ENCODE data around the gene CDC7. TPM values are rescaled to one million over a fixed set of nuclear protein-coding genes. Genes with fewer than 3 reads are reported as not detected.

The CDC7 gene
- total RNA-seq, 1 donor from 2014 or later, result 21.3 TPM

DNA sequence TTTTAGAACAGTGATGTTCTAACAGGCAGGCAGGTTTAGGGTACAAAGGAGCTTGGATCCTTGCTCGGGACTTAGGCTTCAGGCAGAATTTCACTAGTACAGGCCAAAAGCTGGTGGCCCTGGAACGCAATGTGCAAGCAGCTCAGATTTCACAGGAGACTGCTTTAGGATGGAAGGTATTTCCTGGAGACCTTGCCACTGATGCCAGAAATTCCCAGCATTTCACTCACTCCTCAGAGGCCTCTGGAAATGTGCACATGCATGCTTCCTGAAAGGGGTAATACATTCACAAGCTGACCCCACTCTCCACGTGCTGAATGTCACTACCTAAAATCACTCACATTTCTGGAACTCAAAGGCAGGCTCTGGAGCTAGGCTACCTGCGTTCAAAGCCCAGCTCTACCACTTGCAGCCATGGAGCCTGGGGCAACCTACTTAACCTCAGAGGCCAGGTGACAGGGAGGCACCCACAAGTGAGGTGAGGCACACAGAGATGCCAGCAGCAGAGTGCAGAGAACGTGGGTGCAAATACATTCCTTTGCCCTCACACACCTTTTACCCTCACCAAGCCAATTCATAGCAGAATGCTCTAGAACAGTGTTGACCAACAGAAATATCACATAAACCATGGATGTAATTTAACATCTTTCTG lies 56.5 kb downstream of the CDC7 start:
- Mint-ChIP-seq H3K4me3 (ENCODE audit: unreplicated experiment) (no peak overlapping the region), H3K4me1 (ENCODE audit: unreplicated experiment) (peaks cover 69% of the 10 kb centered on the region), H3K27me3 (ENCODE audit: unreplicated experiment) (no peaks in the 10 kb centered on the region), H3K36me3 (ENCODE audit: low read depth, unreplicated experiment) (no peaks in the 10 kb centered on the region), H3K27ac (ENCODE audit: unreplicated experiment) (no peak overlapping the region), H3K9me3 (ENCODE audit: unreplicated experiment) (no peaks in the 10 kb centered on the region)
- DNase-seq (ENCODE audit: low spot score), result no peak
- TF ChIP-seq, protein P1, sequence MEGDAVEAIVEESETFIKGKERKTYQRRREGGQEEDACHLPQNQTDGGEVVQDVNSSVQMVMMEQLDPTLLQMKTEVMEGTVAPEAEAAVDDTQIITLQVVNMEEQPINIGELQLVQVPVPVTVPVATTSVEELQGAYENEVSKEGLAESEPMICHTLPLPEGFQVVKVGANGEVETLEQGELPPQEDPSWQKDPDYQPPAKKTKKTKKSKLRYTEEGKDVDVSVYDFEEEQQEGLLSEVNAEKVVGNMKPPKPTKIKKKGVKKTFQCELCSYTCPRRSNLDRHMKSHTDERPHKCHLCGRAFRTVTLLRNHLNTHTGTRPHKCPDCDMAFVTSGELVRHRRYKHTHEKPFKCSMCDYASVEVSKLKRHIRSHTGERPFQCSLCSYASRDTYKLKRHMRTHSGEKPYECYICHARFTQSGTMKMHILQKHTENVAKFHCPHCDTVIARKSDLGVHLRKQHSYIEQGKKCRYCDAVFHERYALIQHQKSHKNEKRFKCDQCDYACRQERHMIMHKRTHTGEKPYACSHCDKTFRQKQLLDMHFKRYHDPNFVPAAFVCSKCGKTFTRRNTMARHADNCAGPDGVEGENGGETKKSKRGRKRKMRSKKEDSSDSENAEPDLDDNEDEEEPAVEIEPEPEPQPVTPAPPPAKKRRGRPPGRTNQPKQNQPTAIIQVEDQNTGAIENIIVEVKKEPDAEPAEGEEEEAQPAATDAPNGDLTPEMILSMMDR (IDR thresholded peaks at IDR 0.05; ENCODE audit: unreplicated experiment), result no peak

GRCh38 chr1:91557826-91558225 lies 57.2 kb downstream of the CDC7 start:
- no peaks in the 10 kb centered on the region for H3K9me3 Mint-ChIP-seq (ENCODE audit: unreplicated experiment)

DNA sequence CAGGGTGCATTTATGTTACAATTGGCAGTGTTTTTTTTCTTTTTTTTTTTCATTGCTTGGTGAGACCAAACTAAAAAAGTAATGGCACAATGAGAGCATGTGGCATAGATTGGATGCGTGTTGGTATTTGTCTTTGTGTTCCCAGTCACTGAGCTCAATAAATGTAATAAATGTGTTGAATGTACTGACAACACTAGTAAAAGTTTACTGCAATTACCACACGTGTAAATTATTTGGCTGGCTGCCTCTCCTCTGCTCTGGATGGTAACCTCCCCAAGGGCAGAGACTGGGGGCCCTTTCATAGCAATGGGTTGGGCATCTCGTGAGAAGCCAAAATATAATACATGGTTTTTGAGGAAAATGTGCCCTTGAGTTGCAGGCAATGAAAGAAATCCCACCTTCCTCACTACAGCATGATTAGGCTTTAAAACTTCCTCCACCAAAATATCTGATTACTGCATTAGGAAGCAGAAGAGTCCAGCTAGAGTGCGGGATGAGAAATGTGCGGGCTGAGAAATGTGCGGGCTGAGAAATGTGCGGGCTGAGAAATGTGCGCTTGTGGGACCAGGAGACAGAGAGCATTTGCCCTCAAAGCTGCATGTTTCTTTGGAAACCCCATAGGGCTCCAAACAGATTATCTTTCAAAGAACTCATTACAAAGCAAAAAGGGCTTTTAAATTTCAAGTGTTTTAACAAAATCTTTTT lies 58.5 kb downstream of the CDC7 start:
- Mint-ChIP-seq H3K36me3 (ENCODE audit: low read depth, unreplicated experiment) (peaks cover 4% of the 10 kb centered on the region), H3K4me1 (ENCODE audit: unreplicated experiment) (peaks cover 61% of the 10 kb centered on the region), H3K27me3 (ENCODE audit: unreplicated experiment) (no peaks in the 10 kb centered on the region), H3K9me3 (ENCODE audit: unreplicated experiment) (no peaks in the 10 kb centered on the region), H3K4me3 (ENCODE audit: unreplicated experiment) (no peak overlapping the region), H3K27ac (ENCODE audit: unreplicated experiment) (peak overlapping the region; percentile 27)
- DNase-seq (ENCODE audit: low spot score), result no peak
- TF ChIP-seq, protein P1 (IDR thresholded peaks at IDR 0.05; ENCODE audit: unreplicated experiment), result no peak

More at GRCh38 chr1:91557826-91558225, 57.2 kb downstream of the CDC7 start:
- Mint-ChIP-seq H3K27me3 (ENCODE audit: unreplicated experiment) (no peaks in the 10 kb centered on the region), H3K36me3 (ENCODE audit: low read depth, unreplicated experiment) (no peaks in the 10 kb centered on the region), H3K4me3 (ENCODE audit: unreplicated experiment) (no peak overlapping the region), H3K4me1 (ENCODE audit: unreplicated experiment) (peaks cover 72% of the 10 kb centered on the region), H3K27ac (ENCODE audit: unreplicated experiment) (no peak overlapping the region)
- no peak for DNase-seq (ENCODE audit: low spot score)
- TF ChIP-seq, protein P1 (IDR thresholded peaks at IDR 0.05; ENCODE audit: unreplicated experiment), result no peak

DNA sequence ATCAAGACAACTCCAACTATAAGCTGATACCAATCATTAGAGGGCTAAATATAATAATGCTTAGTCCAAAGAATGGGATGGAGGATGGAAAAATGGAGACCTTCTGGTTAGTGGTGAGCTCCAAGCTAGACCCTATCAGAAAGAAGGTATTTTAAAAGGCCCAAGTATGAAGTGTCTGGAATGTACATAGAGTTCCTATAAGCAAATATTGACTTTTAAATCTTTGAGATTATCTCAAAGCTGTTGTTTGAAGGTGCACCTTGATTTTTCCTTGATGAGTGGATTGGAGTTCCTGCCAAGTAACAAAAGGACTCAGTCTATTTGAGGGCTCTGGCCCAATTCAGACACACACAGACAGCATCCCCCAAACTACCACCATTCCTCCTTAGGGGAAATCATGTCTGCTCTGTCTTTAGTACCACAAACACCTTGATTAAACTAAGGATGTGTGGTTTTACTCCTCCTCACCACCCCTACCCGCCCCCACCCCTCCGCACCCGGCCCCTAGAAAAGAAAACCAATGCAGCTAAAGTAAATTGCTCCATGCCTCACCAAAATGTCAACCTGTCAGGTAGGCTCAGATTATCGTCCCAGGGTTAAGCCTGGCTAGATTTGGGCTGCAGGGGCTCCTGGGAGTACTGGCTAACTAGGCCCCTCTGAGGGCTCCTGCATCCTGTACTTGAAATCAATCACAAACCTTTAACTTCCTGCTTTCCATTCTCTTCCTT lies 59.4 kb downstream of the CDC7 start:
- Mint-ChIP-seq H3K27me3 (ENCODE audit: unreplicated experiment) (peaks cover 2% of the 10 kb centered on the region), H3K36me3 (ENCODE audit: low read depth, unreplicated experiment) (peaks cover 7% of the 10 kb centered on the region), H3K4me1 (ENCODE audit: unreplicated experiment) (peaks cover 53% of the 10 kb centered on the region), H3K4me3 (ENCODE audit: unreplicated experiment) (no peak overlapping the region), H3K27ac (ENCODE audit: unreplicated experiment) (no peak overlapping the region), H3K9me3 (ENCODE audit: unreplicated experiment) (no peaks in the 10 kb centered on the region)
- no peak for DNase-seq (ENCODE audit: low spot score)
- TF ChIP-seq, protein P1 (IDR thresholded peaks at IDR 0.05; ENCODE audit: unreplicated experiment), result no peak
